ENCODE data around the gene KRTAP5-2. TPM values are rescaled to one million over a fixed set of nuclear protein-coding genes. Genes with fewer than 3 reads are reported as not detected.

Gene KRTAP5-2
- total and polyA plus RNA-seq, 2 of the 8 experiments (the other 6 are each of a cell fraction or from before 2014, with no cell fraction given) = not detected

- CTCF ChIA-PET (ENCODE audit: partially characterized antibody) = interaction anchor here (1.3 to 9.1 kb wide), 4 partner anchors 8 to 17 kb away, joined by 4 to 100 read pairs (median 51); no protein-coding TSS in a partner anchor
- H3K79me1 ChIP-seq (ENCODE audit: low read depth, low read length) = no peaks in the 10 kb centered on the region
- no peak overlapping the region for H3K9ac ChIP-seq (replicated peaks in 1 of 4; ENCODE audit: extremely low read depth in 1 of 4, low read depth in 3 of 4, low read length in 3 of 4)
Observed at GRCh38 chr11:1563149-1563638, 34.9 kb downstream of the KRTAP5-2 start.

More at GRCh38 chr11:1563149-1563638, 34.9 kb downstream of the KRTAP5-2 start:
- Histone ChIP-seq H4K20me1 (replicated peaks in 1 of 2; ENCODE audit: control insufficient read depth in 1 of 2, insufficient read depth in 2 of 2, low read length in 2 of 2) (peaks cover 0 to 18% of the 10 kb centered on the region in 2 experiments), H2BK120ac (replicated peaks; ENCODE audit: low read depth, low read length) (no peak overlapping the region), H4K91ac (replicated peaks; ENCODE audit: insufficient read length, low read length) (no peak overlapping the region), H4K8ac (ENCODE audit: extremely low read depth, insufficient read depth, low read length) (no peak overlapping the region; the same call in 1 of the 2 replicates), H3K27me3 (replicated peaks in 1 of 4; ENCODE audit: control insufficient read depth in 3 of 4, extremely low read depth in 1 of 4, insufficient read depth in 3 of 4, low read length in 3 of 4) (peaks cover 0 to 16% (median 8%) of the 10 kb centered on the region in 4 experiments; a peak in 5 of 7 replicates), H3K9me3 (ENCODE audit: insufficient read depth in 2 of 2, low read depth in 1 of 2, low read length in 1 of 2) (no peaks in the 10 kb centered on the region), H2BK12ac (ENCODE audit: low read depth, low read length) (no peak overlapping the region), H3K27ac (ENCODE audit: low read depth, low read length) (no peak overlapping the region), H3K56ac (replicated peaks; ENCODE audit: insufficient read length, low read depth, low read length) (no peak overlapping the region), H3K79me2 (ENCODE audit: control insufficient read depth in 1 of 2, insufficient read depth in 2 of 2, low read length in 2 of 2) (no peaks in the 10 kb centered on the region), H3K14ac (ENCODE audit: insufficient read length) (no peak overlapping the region), H2BK20ac (ENCODE audit: low read length) (no peak overlapping the region), H3K18ac (ENCODE audit: extremely low read depth, low read length) (no peak overlapping the region), H3K4ac (replicated peaks; ENCODE audit: insufficient read length, low read depth, low read length) (no peak overlapping the region), H3K4me1 (replicated peaks in 1 of 4; ENCODE audit: control insufficient read depth in 3 of 4, insufficient read depth in 4 of 4, low read length in 3 of 4) (peaks cover 8 to 47% (median 35%) of the 10 kb centered on the region in 4 experiments), H2BK15ac (ENCODE audit: low read length) (no peak overlapping the region), H2BK5ac (ENCODE audit: low read depth, low read length) (no peak overlapping the region), H2AFZ (ENCODE audit: low read length) (no peak overlapping the region), H3K36me3 (ENCODE audit: control insufficient read depth in 2 of 4, insufficient read depth in 4 of 4, low read length in 3 of 4) (no peaks in the 10 kb centered on the region), H3K23ac (ENCODE audit: insufficient read length) (no peak overlapping the region), H3K23me2 (ENCODE audit: low read depth, low read length) (no peaks in the 10 kb centered on the region), H3K4me3 (ENCODE audit: extremely low read depth in 1 of 4, insufficient read depth in 2 of 4, low read depth in 3 of 4, low read length in 4 of 4) (no peak overlapping the region), H3K4me2 (ENCODE audit: insufficient read depth in 1 of 2, low read depth in 2 of 2, low read length in 2 of 2) (no peak overlapping the region), H2AK5ac (ENCODE audit: low read depth, low read length) (no peak overlapping the region), H4K5ac (ENCODE audit: insufficient read length, low read depth, low read length) (no peak overlapping the region)
- DNase-seq (ENCODE audit: low read depth in 1 of 2, low spot score in 2 of 2) (no peak), FAIRE-seq (no peak)
- POLR2A ChIA-PET (ENCODE audit: partially characterized antibody) = interaction anchor here (2.7 kb wide), 1 partner anchor 14 kb away, joined by 12 read pairs; no protein-coding TSS in a partner anchor
- TF ChIP-seq NANOG (IDR thresholded peaks at IDR 0.05; ENCODE audit: insufficient read depth, low read depth, low read length, poor library complexity, severe bottlenecking) = no peak
- no peak for TF ChIP-seq FOSL1 (IDR thresholded peaks at IDR 0.05; ENCODE audit: insufficient read depth, low read depth, low read length)
- no peak for TF ChIP-seq POLR2AphosphoS5 (IDR thresholded peaks at IDR 0.05; ENCODE audit: low read depth, low read length)
- no peak for TF ChIP-seq BACH1 (IDR thresholded peaks at IDR 0.05; ENCODE audit: low read length)
- no peak for TF ChIP-seq SUZ12 (IDR thresholded peaks at IDR 0.05; ENCODE audit: low read length)
- TF ChIP-seq SP2 (IDR thresholded peaks at IDR 0.05; ENCODE audit: low read length) = no peak
- no peak for TF ChIP-seq SIRT6 (IDR thresholded peaks at IDR 0.05; ENCODE audit: low read length)
- TF ChIP-seq KDM1A (IDR thresholded peaks at IDR 0.05; ENCODE audit: borderline replicate concordance, low read length) = no peak
- TF ChIP-seq JUND (IDR thresholded peaks at IDR 0.05; ENCODE audit: low read length) = no peak
- TF ChIP-seq KDM5A (IDR thresholded peaks at IDR 0.05; ENCODE audit: low read length) = no peak
- no peak for TF ChIP-seq YY1 (IDR thresholded peaks at IDR 0.05; ENCODE audit: low read depth, low read length)
- no peak for TF ChIP-seq SIX5 (IDR thresholded peaks at IDR 0.05; ENCODE audit: low read depth, low read length)
- no peak for TF ChIP-seq TEAD4 (IDR thresholded peaks at IDR 0.05; ENCODE audit: low read depth, low read length)
- TF ChIP-seq CREB1 (IDR thresholded peaks at IDR 0.05) = no peak
- TF ChIP-seq, protein P1, sequence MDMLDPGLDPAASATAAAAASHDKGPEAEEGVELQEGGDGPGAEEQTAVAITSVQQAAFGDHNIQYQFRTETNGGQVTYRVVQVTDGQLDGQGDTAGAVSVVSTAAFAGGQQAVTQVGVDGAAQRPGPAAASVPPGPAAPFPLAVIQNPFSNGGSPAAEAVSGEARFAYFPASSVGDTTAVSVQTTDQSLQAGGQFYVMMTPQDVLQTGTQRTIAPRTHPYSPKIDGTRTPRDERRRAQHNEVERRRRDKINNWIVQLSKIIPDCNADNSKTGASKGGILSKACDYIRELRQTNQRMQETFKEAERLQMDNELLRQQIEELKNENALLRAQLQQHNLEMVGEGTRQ (IDR thresholded peaks at IDR 0.05; ENCODE audit: low read length) = no peak
- WGBS, 2 experiments (ENCODE audit: extremely low coverage in 1 of 2, insufficient coverage in 1 of 2, insufficient read length in 1 of 2, insufficient replicate concordance in 2 of 2, low coverage in 1 of 2, low lambda C conversion rate in 2 of 2, missing lambda C conversion rate in 1 of 2) = 85% methylated on average over 7 of the region's 12 CpGs; no CpG with 5 or more reads in 1 of the 2 experiments

All from H1 (cell line).